Vagina (tissue), 2 donors: ENCODE results near the gene HCFC1. TPM values are rescaled to one million over a fixed set of nuclear protein-coding genes. Genes with fewer than 3 reads are reported as not detected.
A peak's percentile ranks its signal among the peaks of the same experiment; 100 is the strongest.

Source experiments
- DNase-seq, 2 donors: peaks; one replicate each; pipeline ENCODE4 v3.0.0-alpha.2; 2017; ENCODE audit errors: extremely low spot score in 2 of 2
- H3K27ac ChIP-seq: fragments of 200-600 bp; sonication (generic); one replicate; pipeline ENCODE4 v1.5.1; 2019
- H3K27me3 ChIP-seq: fragments of 200-600 bp; sonication (generic); one replicate; pipeline ENCODE4 v1.5.1; 2019
- H3K36me3 ChIP-seq, 2 donors: fragments of 200-600 bp; sonication (generic); one replicate each; pipeline ENCODE4 v1.5.1; 2017 to 2019
- H3K4me1 ChIP-seq: fragments of 200-600 bp; sonication (generic); one replicate; pipeline ENCODE4 v1.5.1; 2019
- H3K4me3 ChIP-seq, 2 donors: fragments of 200-600 bp; sonication (generic); 1 replicate in 1 of 2; 2 replicates in 1 of 2; pipeline ENCODE4 v1.5.1; 2016 to 2019
- H3K9me3 ChIP-seq: fragments of 200-600 bp; sonication (generic); one replicate; pipeline ENCODE4 v1.5.1; 2019
- POLR2A ChIP-seq, 2 donors: fragments of 450-650 bp; IDR thresholded peaks; one replicate each; pipeline ENCODE4 v1.6.1; 2017; ENCODE audit warnings: antibody characterized with exemption in 2 of 2, mild to moderate bottlenecking in 2 of 2, moderate library complexity in 2 of 2
- POLR2AphosphoS5 ChIP-seq, 2 donors: sonication (generic); formaldehyde crosslinking; IDR thresholded peaks; one replicate each; pipeline ENCODE4 v1.9.0; 2017; ENCODE audit warnings: antibody characterized with exemption in 2 of 2, mild to moderate bottlenecking in 2 of 2, low read depth in 1 of 2; ENCODE audit not compliant: insufficient read depth in 1 of 2
- intact Hi-C: fragments of 100-400 bp; cut with DNase I; formaldehyde crosslinking; loops from one replicate; pipeline ENCODE4 v1.15.1; 2023
- total RNA-seq: library from RNA; depleted of rRNA; stranded (reverse); fragments of >200 nt; gene quantifications from one replicate; pipeline ENCODE4 v1.2.3, GENCODE V29; 2016
- TF ChIP-seq, protein P1 (sequence below), 3 experiments: fragments of 450-650 bp in 2 of 3; fragments of 200-600 bp in 1 of 3; sonication (generic) in 1 of 3; IDR thresholded peaks; one replicate each; pipeline ENCODE4 v1.5.1; 2017 to 2019; ENCODE audit warnings: antibody characterized with exemption in 3 of 3, mild to moderate bottlenecking in 2 of 3, moderate library complexity in 2 of 3

Gene HCFC1
- total RNA-seq, 1 donor from 2014 or later, result 38.8 TPM

- peaks cover 17% of the 10 kb centered on the region for H3K4me1 ChIP-seq
- TF ChIP-seq POLR2A (IDR thresholded peaks at IDR 0.05) (no peak), POLR2AphosphoS5 (IDR thresholded peaks at IDR 0.05; ENCODE audit: insufficient read depth in 1 of 2, low read depth in 1 of 2) (no peak)
- TF ChIP-seq, protein P1, sequence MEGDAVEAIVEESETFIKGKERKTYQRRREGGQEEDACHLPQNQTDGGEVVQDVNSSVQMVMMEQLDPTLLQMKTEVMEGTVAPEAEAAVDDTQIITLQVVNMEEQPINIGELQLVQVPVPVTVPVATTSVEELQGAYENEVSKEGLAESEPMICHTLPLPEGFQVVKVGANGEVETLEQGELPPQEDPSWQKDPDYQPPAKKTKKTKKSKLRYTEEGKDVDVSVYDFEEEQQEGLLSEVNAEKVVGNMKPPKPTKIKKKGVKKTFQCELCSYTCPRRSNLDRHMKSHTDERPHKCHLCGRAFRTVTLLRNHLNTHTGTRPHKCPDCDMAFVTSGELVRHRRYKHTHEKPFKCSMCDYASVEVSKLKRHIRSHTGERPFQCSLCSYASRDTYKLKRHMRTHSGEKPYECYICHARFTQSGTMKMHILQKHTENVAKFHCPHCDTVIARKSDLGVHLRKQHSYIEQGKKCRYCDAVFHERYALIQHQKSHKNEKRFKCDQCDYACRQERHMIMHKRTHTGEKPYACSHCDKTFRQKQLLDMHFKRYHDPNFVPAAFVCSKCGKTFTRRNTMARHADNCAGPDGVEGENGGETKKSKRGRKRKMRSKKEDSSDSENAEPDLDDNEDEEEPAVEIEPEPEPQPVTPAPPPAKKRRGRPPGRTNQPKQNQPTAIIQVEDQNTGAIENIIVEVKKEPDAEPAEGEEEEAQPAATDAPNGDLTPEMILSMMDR (IDR thresholded peaks at IDR 0.05), result no peak
- H3K27me3 ChIP-seq, result no peaks in the 10 kb centered on the region
- DNase-seq, result no peak
- H3K27ac ChIP-seq, result peak overlapping the region; percentile 17
- H3K9me3 ChIP-seq, result no peaks in the 10 kb centered on the region
- intact Hi-C loops, result no loop called here
- H3K36me3 ChIP-seq, result no peaks in the 10 kb centered on the region
- H3K4me3 ChIP-seq, result peak overlapping the region; percentile 64
Measured at GRCh38 chrX:153934148-153934761, 37.4 kb downstream of the HCFC1 start.

- Histone ChIP-seq H3K9me3 (no peaks in the 10 kb centered on the region), H3K27me3 (no peaks in the 10 kb centered on the region), H3K4me1 (peaks cover 22% of the 10 kb centered on the region), H3K36me3 (no peaks in the 10 kb centered on the region), H3K27ac (no peak overlapping the region), H3K4me3 (peak overlapping the region; percentile 64)
- TF ChIP-seq POLR2A (IDR thresholded peaks at IDR 0.05) (no peak), POLR2AphosphoS5 (IDR thresholded peaks at IDR 0.05; ENCODE audit: insufficient read depth in 1 of 2, low read depth in 1 of 2) (no peak)
- TF ChIP-seq, protein P1 (IDR thresholded peaks at IDR 0.05), result no peak
- no peak for DNase-seq
- intact Hi-C loops, result no loop called here
Measured at GRCh38 chrX:153933748-153934147, 37.9 kb downstream of the HCFC1 start.

DNA sequence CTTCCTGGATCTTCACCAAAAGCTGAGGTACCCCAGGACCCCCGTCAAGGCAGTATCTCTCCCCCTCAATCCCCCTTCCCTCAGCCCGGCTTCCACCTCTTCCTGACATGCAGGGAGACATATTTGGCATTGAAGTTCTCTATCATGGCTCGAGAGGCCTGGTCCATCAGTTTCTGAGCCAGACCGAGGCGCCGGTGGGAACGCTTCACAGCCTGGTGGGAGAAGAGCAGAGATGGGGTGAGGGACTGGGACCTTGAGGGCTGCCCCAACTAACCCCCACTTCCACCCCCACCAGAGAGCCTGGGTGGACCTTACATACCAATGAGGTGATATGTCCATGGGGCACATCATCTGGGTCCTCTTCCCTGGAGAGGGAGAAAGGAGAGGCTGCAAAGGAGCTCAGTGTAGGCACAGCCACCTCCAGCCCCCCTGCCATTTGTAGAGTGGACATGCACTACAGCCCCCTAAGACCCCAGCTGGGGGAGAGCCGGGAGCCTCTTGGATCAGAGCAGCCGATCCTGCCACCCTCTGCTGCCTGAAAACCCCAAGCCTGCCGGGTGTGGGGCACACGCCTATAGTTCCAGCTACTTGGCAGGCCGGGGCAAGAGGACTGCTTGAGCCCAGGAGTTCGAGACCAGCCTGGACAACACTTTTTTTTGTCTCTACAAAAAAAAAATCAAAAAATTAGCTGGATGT lies 39.2 kb downstream of the HCFC1 start:
- DNase-seq, result no peak
- Histone ChIP-seq H3K27ac (no peak overlapping the region), H3K27me3 (no peaks in the 10 kb centered on the region), H3K9me3 (no peaks in the 10 kb centered on the region), H3K4me3 (no peak overlapping the region), H3K4me1 (peaks cover 30% of the 10 kb centered on the region), H3K36me3 (no peaks in the 10 kb centered on the region)
- intact Hi-C loops, result no loop called here
- no peak for TF ChIP-seq POLR2A (IDR thresholded peaks at IDR 0.05)
- TF ChIP-seq, protein P1 (IDR thresholded peaks at IDR 0.05), result no peak
- TF ChIP-seq POLR2AphosphoS5 (IDR thresholded peaks at IDR 0.05; ENCODE audit: insufficient read depth in 1 of 2, low read depth in 1 of 2), result no peak

DNA sequence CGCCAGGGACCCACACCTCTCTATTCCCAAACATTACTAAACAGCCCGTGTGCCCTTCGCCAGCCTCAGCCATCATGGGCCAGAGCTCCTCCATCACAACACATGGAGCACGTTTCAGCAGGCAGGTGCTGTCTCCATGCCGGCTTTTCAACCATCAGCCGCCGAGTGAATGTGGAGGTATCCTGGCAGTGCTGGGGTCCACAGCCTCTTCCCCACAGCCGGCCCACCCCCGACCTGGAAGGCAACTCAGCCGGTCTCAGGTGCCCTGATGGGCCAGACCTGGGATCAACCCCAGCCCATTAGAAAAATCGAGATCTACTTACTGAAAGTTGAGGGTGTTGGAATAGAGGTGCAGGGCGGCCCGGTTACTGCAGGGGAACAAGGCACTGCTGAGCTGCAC lies 39.9 kb downstream of the HCFC1 start:
- intact Hi-C loops, result no loop called here
- Histone ChIP-seq H3K36me3 (no peaks in the 10 kb centered on the region), H3K9me3 (no peaks in the 10 kb centered on the region), H3K4me1 (peaks cover 36% of the 10 kb centered on the region), H3K4me3 (no peak overlapping the region), H3K27me3 (no peaks in the 10 kb centered on the region), H3K27ac (no peak overlapping the region)
- TF ChIP-seq POLR2AphosphoS5 (IDR thresholded peaks at IDR 0.05; ENCODE audit: insufficient read depth in 1 of 2, low read depth in 1 of 2) (no peak), POLR2A (IDR thresholded peaks at IDR 0.05) (no peak)
- TF ChIP-seq, protein P1 (IDR thresholded peaks at IDR 0.05), result no peak
- DNase-seq, result no peak

GRCh38 chrX:153931151-153931550 lies 40.5 kb downstream of the HCFC1 start:
- H3K9me3 ChIP-seq, result no peaks in the 10 kb centered on the region
- no peak overlapping the region for H3K4me3 ChIP-seq
- H3K36me3 ChIP-seq, result no peaks in the 10 kb centered on the region
- TF ChIP-seq, protein P1 (IDR thresholded peaks at IDR 0.05), result no peak
- TF ChIP-seq POLR2AphosphoS5 (IDR thresholded peaks at IDR 0.05; ENCODE audit: insufficient read depth in 1 of 2, low read depth in 1 of 2), result no peak
- no peaks in the 10 kb centered on the region for H3K27me3 ChIP-seq
- H3K4me1 ChIP-seq, result peaks cover 41% of the 10 kb centered on the region
- no peak for DNase-seq
- H3K27ac ChIP-seq, result no peak overlapping the region
- intact Hi-C loops, result no loop called here
